GM19025 (cell line): ENCODE measurements around the gene HNRNPA0.

Experiments used
- ATAC-seq: cut with Tn5 transposase; IDR thresholded peaks from one replicate; pipeline ENCODE4 v1.9.1; 2021; ENCODE audit warnings: mild to moderate bottlenecking, low read depth, moderate library complexity; ENCODE audit not compliant: unreplicated experiment

HNRNPA0 gene

DNA sequence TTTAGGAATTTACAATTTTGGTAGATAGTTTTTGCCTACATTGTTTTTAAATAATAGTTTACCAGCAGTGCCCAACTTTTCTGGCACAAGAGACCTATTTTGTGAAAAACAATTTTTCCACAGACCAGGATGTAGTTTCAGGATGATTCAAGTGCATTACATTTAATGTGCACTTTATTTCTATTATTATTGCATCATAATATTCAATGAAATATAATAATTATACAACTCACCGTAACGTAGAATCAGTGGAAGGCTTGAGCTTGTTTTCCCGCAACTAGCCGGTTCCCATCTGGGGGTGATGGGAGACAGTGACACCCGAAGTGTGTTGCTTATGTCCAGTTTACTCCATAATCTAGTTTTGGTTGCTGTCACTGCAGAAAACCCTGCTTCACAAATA lies 3.5 kb upstream of the HNRNPA0 start:
- no peak for ATAC-seq

DNA sequence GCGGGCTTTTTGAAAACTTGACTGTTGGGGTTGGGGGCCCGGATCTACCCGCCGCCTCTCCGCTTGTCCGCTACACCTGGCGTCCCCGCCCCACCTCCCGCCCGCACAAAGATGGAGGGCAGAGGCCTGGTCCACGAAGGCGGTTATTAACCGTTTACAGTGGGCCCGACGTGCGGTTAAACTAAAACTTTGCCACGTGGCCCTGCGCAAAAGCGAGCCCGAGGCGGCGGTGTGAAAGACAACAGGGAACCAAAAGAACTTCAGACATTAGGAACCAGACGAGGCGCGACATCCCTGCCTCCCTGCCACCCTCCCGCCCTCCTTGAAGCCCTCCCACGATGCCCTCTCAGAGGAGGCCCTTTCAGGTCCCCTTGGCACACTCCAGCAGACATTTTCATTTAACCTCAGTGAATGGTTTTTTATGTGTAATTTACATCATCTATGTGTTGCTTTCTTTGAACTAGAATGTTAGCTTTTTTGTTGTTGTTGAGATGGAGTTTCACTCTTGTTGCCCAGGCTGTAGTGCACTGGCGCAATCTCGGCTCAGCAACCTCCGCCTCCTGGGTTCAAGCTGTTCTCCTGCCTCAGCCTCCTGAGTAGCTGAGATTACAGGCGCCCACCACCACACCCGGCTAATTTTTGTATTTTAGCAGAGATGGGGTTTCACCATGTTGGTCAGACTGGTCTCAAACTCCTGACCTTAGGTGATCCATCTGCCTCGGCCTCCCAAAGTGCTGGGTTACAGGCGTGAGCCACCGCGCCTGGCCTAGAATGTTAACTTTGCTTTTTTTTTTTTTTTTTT lies 999 bp upstream of the HNRNPA0 start:
- ATAC-seq: peak; percentile 13

DNA sequence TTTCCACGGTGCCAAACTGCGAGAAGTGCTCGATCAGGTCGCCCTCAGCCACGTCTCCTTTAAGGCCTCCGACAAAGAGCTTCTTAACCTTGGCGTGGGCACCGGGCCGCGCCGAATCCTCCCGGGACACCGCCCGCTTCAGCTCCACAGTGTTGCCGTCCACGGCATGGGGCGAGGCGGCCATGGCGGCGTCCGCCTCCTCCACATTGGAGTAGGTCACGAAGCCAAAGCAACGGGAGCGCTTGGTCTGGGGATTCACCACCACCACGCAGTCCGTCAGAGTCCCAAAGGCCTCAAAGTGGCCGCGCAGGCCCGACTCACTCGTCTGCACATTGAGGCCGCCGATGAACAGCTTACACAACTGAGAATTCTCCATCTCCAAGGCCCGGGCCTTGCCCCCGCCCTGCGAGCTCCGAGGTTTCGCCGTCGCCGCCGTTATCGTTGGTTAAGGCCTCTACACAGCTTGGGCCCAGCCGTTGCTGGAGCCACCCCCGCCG lies 424 bp downstream of the HNRNPA0 start:
- ATAC-seq: peak; percentile 10

DNA sequence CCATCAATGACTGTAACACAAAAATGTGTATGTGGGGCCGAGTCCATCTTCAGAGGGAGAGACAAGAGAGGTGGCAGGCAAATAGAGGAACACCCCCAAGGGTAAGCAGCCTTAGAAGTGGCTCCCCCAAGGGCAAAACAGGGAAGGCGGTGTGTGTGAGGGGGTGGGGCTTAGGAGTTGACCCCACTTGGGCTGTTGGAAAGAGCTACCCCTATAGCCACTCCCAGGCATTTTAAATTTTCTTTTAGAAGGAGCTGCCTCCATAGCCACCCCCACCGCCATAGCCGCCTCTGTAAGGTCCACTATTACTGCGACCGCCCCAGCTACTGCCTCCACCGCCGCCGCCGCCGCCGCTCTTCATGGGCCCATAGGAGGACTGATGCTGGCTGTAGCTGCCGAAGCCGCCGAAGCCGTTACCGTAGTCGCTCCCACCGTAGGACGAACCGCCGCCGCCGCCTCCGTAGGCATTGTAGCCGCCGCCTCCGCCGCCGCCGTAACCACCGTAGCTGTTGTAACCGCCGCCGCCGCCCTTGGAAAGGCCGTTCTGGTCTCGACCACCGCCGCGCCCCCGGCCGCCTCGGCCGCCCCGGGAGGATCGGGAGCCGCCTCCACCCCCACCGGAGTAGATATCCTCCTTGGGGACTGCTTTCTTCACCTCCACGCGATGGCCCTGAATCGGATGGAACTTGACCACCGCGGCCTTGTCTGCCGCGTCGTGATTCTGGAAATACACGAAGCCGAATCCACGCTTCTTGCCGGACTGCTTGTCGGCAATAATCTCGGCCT lies 1.1 kb downstream of the HNRNPA0 start:
- ATAC-seq: no peak

DNA sequence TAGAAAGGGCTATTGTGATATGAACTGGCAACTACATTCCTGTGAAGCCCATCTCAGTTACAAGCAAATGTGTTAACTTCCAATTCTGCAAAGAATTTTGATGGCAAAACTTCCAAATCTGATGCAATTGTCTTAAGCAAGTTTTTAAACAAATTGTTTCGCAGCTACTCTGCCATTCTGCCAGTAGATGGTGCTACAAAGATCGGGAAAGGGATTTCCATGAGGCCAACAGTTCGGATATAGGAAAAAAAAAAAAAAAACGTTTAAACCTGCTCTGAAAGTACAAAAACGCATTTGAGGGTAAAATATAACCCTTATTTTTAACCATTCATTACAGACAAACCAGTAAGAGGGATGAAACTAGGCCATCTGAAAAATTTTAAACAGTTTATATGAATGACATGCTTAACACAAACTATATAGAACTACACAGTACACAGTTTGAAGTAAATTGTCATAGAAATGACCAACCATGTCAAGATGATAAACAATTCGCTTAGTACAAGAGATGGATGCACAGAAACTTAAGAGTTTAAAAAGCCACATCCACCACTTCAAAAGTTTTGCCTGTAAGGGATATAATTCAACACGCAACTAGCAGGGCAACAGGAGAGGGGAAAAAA lies 2.2 kb downstream of the HNRNPA0 start:
- ATAC-seq: no peak

DNA sequence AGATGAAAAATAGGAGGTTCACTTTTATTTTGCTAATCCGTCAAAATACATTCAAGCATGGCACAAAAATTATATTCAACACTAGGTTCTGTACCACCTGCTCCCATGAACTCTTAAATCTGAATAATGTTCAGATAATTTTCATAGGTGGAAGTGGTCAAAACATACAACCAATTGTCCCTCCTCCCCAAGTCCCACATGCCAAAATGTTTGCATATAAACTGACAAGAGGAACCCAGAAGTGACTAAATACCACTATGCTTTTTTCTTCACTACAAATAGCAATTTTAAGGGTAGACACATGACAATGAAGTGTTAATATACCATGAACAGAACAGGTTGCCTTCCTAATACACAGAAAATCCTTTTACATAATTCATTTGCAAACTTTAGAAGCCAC lies 3.7 kb downstream of the HNRNPA0 start:
- ATAC-seq: no peak

DNA sequence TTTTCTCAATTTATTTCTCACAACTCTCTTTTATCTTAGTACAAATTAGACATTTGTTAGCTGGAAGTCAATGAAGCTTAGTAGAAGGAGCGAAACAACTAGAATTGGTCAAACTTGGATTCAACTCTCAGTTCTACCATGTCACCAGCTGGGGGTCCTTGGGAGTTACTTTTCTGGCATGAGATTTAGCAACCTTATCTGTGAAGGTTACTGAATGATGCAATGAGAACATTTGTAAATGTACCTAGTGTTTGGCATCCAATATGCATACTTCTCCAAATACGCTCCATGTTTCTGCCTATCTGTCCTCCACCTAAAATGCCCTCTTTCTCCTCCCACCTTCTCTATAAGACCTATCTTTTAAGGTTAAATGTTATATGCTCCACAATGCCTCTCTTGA lies 6.3 kb downstream of the HNRNPA0 start:
- no peak for ATAC-seq

DNA sequence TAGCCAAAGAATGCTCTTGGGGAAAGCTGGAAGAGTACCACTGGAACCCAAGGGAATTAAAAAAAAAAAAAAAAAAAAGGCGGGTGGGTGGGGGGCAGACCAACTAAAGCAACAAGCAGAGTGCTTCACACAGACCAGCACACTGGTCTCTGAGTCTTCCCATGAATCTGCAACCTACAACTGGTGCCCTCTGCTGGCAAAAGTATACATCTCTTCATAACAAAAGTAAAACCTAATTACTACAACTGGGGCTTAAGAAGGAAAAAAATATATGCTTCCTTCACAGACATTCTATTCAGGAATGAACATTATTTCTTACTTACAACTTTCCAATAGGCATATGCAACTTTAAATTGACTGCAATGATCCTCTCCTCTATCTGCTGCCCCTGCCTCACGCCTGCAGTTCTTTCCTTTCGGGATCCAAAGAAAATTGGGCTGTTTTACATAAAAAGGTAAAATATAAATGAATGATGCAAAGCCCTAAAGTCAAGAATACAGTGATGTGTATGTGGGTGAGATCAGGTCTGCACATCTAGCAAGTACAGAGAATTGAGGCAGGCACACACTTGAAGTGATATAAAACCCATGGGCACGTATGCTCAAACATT lies 11.0 kb downstream of the HNRNPA0 start:
- ATAC-seq: peak; percentile 52

DNA sequence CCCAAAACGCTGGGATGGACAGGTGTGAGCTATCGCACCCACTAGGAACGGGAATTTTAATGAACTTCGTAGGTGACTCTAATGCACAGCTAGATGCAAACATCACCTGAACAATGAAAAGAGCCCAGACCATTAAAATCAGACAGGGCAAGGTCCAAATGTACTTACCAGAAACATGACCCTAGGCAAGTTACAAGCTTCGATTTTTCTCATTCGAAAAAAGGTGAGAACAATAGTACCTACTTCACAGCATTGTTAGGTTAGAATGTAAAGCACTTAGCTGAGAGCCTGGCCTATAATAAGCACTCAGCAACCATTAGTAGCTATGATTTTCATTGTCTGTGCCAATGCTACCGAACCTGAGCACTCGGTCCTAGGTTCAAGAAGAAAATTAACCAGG lies 12.4 kb downstream of the HNRNPA0 start:
- no peak for ATAC-seq

DNA sequence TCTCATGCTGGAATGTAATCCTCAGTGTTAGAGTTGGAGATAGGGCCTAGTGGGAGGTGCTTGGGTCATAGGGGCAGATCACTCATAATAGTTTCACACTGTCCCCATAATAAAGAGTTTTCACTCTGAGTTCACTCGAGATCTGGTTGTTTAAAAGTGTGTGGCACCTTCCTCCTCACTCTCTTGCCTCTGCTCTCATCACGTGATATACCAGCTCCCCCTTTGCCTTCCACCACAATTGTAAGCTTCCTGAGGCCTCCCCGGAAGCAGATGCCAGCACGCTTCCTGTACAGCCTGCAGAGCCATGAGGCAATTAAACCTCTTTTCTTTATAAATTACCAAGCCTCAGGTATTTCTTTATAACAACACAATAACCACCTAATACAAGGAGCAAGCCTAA lies 14.4 kb downstream of the HNRNPA0 start:
- no peak for ATAC-seq

DNA sequence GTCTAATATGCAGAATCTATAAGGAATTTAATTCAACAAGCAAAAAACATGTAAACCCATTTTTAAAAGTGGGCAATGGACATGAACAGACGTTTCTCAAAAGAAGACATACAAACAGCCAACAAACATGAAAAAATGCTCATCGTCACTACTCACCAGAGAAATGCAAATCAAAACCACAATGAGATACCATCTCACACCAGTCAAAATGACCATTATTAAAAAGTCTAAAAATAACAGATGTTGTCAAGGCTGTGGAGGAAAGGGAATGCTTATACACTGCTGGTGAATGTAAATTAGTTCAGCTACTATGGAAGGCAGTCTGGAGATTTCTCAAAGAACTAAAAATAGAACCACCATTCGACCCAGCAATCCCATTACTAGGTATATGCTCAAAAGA lies 15.2 kb downstream of the HNRNPA0 start:
- no peak for ATAC-seq

DNA sequence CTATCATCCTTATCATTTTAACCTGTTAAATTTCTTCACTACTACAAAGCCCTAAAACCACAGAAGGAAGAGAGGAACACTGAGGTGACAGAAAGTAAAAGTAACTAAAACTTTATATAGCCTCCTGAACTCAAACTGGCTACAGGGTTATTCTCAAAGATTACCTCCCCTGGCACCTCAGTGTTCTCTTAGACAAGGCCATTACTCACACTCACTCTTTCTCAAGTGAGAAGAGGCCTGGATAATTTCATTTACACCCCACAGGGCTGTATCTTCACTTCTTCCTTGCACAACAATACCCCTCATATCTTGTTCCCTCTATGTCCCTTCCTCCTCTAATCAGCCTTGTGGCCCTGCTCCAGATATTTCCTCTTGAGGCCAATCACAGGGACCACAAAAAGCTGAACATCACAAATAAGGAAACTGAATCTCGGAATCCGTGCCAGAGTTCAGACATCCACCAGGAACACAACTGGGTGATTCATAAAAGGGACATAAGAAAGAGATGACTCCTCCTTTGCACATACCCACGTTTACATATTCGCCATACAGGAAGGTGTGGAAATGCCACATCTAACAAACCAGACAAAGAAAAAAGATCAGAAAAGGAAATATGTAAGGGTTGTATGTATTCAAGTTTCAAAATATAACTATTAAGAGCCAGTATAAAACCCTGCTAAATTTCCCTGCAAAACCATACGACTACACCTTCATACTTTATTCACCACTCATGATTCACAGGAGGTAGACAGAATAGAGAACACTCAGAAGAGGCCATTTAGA lies 16.6 kb downstream of the HNRNPA0 start:
- ATAC-seq: no peak

DNA sequence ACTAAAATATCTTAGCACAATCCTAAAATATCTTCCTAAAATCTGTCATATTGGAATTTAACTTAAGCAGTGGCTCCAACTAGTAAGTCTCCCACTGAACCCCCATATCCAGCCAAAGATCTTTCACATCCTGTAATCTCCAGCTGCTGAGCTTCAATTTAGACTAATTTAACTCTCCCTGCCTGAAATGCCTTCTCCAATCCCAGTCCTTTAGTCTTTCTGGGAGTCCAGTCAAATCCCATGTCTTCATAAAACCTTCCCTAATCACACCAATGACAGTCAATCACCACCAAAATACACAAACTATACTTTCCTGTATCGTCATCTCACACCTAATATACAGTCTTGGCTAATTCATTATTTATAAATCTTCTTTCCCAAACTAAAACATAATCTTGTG lies 17.7 kb downstream of the HNRNPA0 start:
- no peak for ATAC-seq

DNA sequence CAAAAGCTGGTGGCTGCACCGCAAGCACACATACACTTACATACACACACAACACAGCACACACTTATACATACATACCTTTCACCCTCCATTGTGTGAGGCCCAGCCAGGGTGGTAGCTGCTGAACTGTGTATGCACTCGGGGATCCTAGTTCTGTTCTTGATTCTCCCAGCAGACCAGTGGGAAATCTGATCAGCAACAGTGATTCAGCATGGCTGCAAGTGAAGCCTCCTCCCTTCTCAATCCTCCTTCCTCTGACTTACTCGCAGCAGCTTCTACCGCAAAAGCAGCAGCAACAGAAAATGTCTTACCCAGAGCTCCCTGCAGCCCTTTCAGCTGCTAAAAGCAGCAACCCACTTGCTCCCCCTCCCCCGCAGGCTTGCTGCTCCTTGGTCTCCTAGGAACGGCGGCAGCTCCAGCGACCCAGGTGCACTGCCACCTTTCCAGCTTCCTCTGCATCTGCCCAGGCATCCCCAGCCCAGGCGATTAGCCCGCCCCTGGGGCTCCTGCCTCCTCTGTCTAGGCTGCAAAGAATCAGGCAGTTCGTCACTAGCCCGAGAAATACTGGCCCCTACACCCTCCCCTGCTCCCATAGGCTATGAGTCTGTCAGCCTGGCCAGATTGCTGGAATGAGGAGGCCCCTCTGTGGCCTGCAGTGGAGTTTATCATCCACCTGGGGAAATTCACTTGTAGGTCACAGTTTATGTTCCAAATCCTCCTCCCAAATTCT lies 18.4 kb downstream of the HNRNPA0 start, which contains the start of gene KLHL3:
KLHL3 (minus strand) TSS at position 535 of the 730 bp plus-strand sequence; CDS start at position 92, 443 bp downstream.
- ATAC-seq: peak; percentile 55

DNA sequence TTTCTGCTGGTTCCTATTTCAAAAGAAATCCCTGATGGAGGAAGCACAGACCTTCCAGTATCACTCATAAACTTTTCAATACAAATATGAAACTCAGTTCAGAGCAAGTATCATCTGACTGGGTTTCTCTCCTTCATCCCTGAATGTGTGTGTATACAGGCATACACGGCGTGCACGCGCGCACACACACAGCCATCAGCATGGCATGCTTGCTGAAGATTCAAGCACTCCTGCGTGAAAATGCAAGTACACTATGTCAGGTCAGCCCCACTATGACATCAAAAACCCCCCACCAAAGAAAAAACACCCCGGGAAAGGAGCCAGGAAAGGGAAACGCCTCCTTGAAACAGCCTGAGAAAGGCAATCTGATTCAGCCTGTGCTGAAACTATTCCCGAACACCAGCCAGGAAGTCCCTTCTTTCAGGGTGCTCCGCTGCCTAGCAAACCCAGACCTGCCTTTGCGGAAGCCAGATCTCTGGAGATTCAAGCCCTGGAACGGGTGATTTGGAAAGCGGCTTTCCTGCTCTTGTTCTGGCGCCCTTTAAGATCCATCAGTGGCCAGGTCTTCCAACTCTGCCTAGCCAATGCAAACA lies 19.1 kb downstream of the HNRNPA0 start:
- ATAC-seq: peak; percentile 5

DNA sequence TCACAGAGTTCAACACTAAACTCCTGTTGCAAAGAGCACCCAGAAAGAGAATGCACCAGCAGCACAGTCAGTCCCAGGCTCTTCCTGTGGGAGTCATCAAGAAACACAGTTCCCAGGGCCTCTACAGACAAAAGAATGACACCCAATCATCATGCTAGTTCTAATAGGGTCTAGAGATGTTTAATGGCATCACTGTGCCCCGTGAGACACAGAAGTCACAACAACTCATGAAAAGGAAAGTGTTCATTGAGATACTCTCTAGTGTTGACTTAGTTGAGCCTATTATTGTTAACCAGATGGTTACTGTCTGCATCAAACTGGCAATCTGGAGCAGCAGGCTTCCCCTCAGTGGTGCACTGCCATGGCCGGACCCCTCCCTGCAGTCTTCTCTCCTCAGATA lies 19.8 kb downstream of the HNRNPA0 start:
- no peak for ATAC-seq

DNA sequence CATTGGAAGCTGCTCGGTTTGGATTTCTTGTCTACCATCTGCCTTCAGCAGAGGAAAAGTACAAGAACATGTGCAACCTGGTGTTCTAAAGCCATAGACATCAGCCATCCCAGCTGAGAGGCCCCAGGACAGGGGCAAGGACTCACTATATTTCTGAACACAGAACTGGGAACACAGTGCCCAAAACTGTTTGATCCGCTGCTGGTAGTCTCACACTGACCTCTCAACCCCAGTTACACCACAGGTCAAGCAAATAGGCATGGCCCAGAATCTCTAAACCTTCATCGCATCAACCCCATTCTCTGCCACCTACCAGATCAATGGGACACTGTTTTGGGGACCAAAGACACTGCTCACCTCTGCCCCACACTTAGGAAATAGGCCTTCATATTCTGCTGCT lies 20.2 kb downstream of the HNRNPA0 start:
- ATAC-seq: no peak

DNA sequence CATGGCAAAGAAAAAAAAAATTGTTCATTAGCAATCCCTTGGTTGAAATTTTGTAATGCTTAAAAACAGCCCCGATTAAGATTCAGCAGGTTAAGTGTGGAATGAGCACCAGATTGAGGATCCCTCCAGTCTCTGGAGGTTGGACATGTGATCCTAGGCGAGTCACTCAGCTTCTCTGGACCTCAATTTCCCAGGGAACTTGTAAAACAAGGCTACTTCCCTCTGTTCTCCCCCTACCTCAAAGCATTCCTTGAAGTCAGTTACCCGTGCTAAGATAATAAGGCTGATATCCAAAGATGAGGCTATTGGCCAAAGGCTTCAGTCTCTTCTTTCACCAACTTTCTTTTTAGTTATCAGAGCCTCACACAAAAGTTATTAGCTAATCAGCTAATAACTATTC lies 21.2 kb downstream of the HNRNPA0 start:
- no peak for ATAC-seq

DNA sequence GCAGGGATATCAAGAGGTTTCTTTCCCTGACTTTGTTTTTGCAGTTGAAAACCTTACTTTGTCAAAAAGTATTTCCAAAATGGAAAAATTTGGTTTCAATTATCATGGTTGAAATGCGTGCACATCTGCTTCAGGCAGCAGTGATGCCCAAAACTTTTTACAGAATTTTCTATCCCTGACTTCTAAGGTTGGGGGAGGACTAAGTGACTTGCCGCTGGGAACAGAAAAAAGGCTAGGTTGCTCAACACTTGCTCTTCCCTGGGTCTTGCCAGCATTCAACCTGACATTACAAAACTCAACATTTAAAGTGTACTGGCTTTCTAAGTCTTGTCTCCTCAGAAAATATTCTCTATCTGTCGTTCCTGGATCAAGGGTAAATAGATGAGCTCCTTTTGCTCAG lies 23.0 kb downstream of the HNRNPA0 start:
- no peak for ATAC-seq
